RPMI8226 (cell line): ENCODE results near the gene TEX44.
A peak's percentile ranks its signal among the peaks of the same experiment; 100 is the strongest.

Source experiments
- DNase-seq: peaks from one replicate; pipeline ENCODE4 v3.0.0-alpha.2; 2015

The TEX44 gene

GRCh38 chr2:231605607-231606091 lies 13.0 kb downstream of the TEX44 start:
- DNase-seq = no peak

- no peak for DNase-seq
These were observed 14.3 kb downstream of the TEX44 start for GRCh38 chr2:231606941-231607340.

GRCh38 chr2:231611273-231612108 lies 18.8 kb downstream of the TEX44 start:
- DNase-seq = no peak

- no peak for DNase-seq
These were observed 19.4 kb downstream of the TEX44 start for GRCh38 chr2:231612109-231612455.

- peak; percentile 83 for DNase-seq
These were observed 20.0 kb downstream of the TEX44 start for GRCh38 chr2:231612456-231613330.

GRCh38 chr2:231613331-231613662 lies 20.6 kb downstream of the TEX44 start:
- DNase-seq = peak; percentile 54

GRCh38 chr2:231613663-231614558 lies 21.2 kb downstream of the TEX44 start:
- DNase-seq = peak; percentile 80

- peak; percentile 42 for DNase-seq
These were observed 21.9 kb downstream of the TEX44 start for GRCh38 chr2:231614559-231615057.

GRCh38 chr2:231615058-231615671 lies 22.5 kb downstream of the TEX44 start:
- DNase-seq = no peak

GRCh38 chr2:231616296-231616695 lies 23.6 kb downstream of the TEX44 start:
- no peak for DNase-seq

- peak; percentile 58 for DNase-seq
These were observed 24.6 kb downstream of the TEX44 start for GRCh38 chr2:231617059-231617926.

GRCh38 chr2:231621051-231621879 lies 28.6 kb downstream of the TEX44 start:
- no peak for DNase-seq

GRCh38 chr2:231622963-231623362 lies 30.3 kb downstream of the TEX44 start:
- DNase-seq = no peak

GRCh38 chr2:231626449-231626848 lies 33.8 kb downstream of the TEX44 start:
- no peak for DNase-seq

GRCh38 chr2:231627384-231628120 lies 34.9 kb downstream of the TEX44 start:
- DNase-seq = no peak

GRCh38 chr2:231632559-231633142 lies 40.0 kb downstream of the TEX44 start:
- no peak for DNase-seq

GRCh38 chr2:231633241-231633976 lies 40.7 kb downstream of the TEX44 start:
- no peak for DNase-seq

GRCh38 chr2:231634412-231634811 lies 41.7 kb downstream of the TEX44 start:
- no peak for DNase-seq
